Stimulated activated CD4-positive, alpha-beta T cell treated with anti-CD3 and anti-CD28 coated beads, Interleukin-15, amount 100 ng/mL, for 24 hours (primary cell): ENCODE measurements around the gene ZCCHC24.
"Not testable (repeated sequence)": the region's sequence is repeated elsewhere in the genome, so short reads cannot be mapped to it uniquely, and the experiment has no call there.

Experiments
- DNase-seq: peaks from one replicate; pipeline ENCODE4 v3.0.0-alpha.2; 2020

The ZCCHC24 gene

GRCh38 chr10:79340646-79341244 lies 104.7 kb downstream of the ZCCHC24 start:
- no peak for DNase-seq

GRCh38 chr10:79339266-79339665 lies 106.2 kb downstream of the ZCCHC24 start:
- no peak for DNase-seq

- DNase-seq: not testable (repeated sequence)
Measured at GRCh38 chr10:79337783-79338469, 107.5 kb downstream of the ZCCHC24 start.

GRCh38 chr10:79336739-79337138 lies 108.7 kb downstream of the ZCCHC24 start:
- DNase-seq: no peak

- no peak for DNase-seq
Measured at GRCh38 chr10:79336276-79336675, 109.1 kb downstream of the ZCCHC24 start.

GRCh38 chr10:79335470-79336235 lies 109.8 kb downstream of the ZCCHC24 start:
- DNase-seq: no peak

GRCh38 chr10:79335094-79335469 lies 110.3 kb downstream of the ZCCHC24 start:
- DNase-seq: no peak

GRCh38 chr10:79334573-79334972 lies 110.9 kb downstream of the ZCCHC24 start:
- no peak for DNase-seq

- no peak for DNase-seq
Measured at GRCh38 chr10:79333513-79333912, 111.9 kb downstream of the ZCCHC24 start.

- DNase-seq: not testable (repeated sequence)
Measured at GRCh38 chr10:79332610-79333315, 112.7 kb downstream of the ZCCHC24 start.
